HepG2 (cell line): ENCODE data around the gene KIF27. TPM values are rescaled to one million over a fixed set of nuclear protein-coding genes. Genes with fewer than 3 reads are reported as not detected.

ENCODE experiments used
- E2F1 ChIP-seq: sonication (generic); formaldehyde crosslinking; IDR thresholded peaks from 2 replicates; pipeline ENCODE4 v1.5.0; 2020; ENCODE audit warnings: missing genetic modification reagents
- HINFP ChIP-seq: sonication (generic); formaldehyde crosslinking; IDR thresholded peaks from 2 replicates; pipeline ENCODE4 v1.4.0; 2020; ENCODE audit warnings: low read depth, mild to moderate bottlenecking, missing genetic modification reagents
- HNRNPLL ChIP-seq: fragments of 200-400 bp; formaldehyde crosslinking; IDR thresholded peaks from 2 replicates; pipeline ENCODE4 v1.6.1; 2017; ENCODE audit warnings: mild to moderate bottlenecking, low read depth, low read length; ENCODE audit not compliant: poor library complexity, severe bottlenecking
- HOXA3 ChIP-seq: sonication (generic); formaldehyde crosslinking; IDR thresholded peaks from 2 replicates; pipeline ENCODE4 v1.5.0; 2020; ENCODE audit warnings: missing genetic modification reagents
- ISL2 ChIP-seq: sonication (generic); formaldehyde crosslinking; IDR thresholded peaks from 2 replicates; pipeline ENCODE4 v1.5.0; 2020; ENCODE audit warnings: missing genetic modification reagents
- KLF16 ChIP-seq, 2 experiments: sonication (generic) in 1 of 2; formaldehyde crosslinking in 1 of 2; IDR thresholded peaks; 2 replicates each; pipeline versions ENCODE4 v1.6.1 to v1.8.0; 2016 to 2023; ENCODE audit warnings: missing genetic modification reagents in 2 of 2, missing compliant biosample characterization in 1 of 2
- MED13 ChIP-seq: sonication (generic); formaldehyde crosslinking; IDR thresholded peaks from 2 replicates; pipeline ENCODE4 v1.5.0; 2020; ENCODE audit warnings: missing genetic modification reagents
- NR2F6 ChIP-seq, 2 experiments: IDR thresholded peaks; 2 replicates each; pipeline ENCODE4 v1.6.1; 2016; ENCODE audit warnings: antibody characterized with exemption in 1 of 2, mild to moderate bottlenecking in 1 of 2
- PBX3 ChIP-seq: sonication (generic); formaldehyde crosslinking; IDR thresholded peaks from 2 replicates; pipeline ENCODE4 v1.8.1; 2023; ENCODE audit warnings: missing genetic modification reagents, inconsistent platforms, borderline replicate concordance
- RCOR2 ChIP-seq: IDR thresholded peaks from 2 replicates; pipeline ENCODE4 v1.6.1; 2016; ENCODE audit warnings: missing biosample characterization, missing genetic modification reagents
- SATB2 ChIP-seq: sonication (generic); formaldehyde crosslinking; IDR thresholded peaks from 2 replicates; pipeline ENCODE4 v1.5.0; 2020; ENCODE audit warnings: missing genetic modification reagents
- SKI ChIP-seq: fragments of 450-650 bp; IDR thresholded peaks from one replicate; pipeline ENCODE4 v1.6.1; 2018; ENCODE audit warnings: mild to moderate bottlenecking; ENCODE audit not compliant: partially characterized antibody
- SOX13 ChIP-seq, 3 experiments: fragments of 450-650 bp in 1 of 3; sonication (generic) in 1 of 3; formaldehyde crosslinking in 1 of 3; IDR thresholded peaks in 2 of 3; conservative IDR thresholded peaks in 1 of 3; 2 replicates each; pipeline versions ENCODE4 v1.5.0 to v1.6.1; 2016 to 2020; ENCODE audit warnings: antibody characterized with exemption in 1 of 3, mild to moderate bottlenecking in 1 of 3, missing compliant biosample characterization in 1 of 3, missing genetic modification reagents in 1 of 3, moderate library complexity in 1 of 3
- TAF1 ChIP-seq: sonication (generic); formaldehyde crosslinking; IDR thresholded peaks from 2 replicates; pipeline ENCODE4 v1.4.0; 2020; ENCODE audit warnings: missing genetic modification reagents
- TEF ChIP-seq: sonication (generic); formaldehyde crosslinking; IDR thresholded peaks from 2 replicates; pipeline ENCODE4 v1.5.0; 2020; ENCODE audit warnings: missing genetic modification reagents
- ZBTB20 ChIP-seq: sonication (generic); formaldehyde crosslinking; IDR thresholded peaks from 2 replicates; pipeline ENCODE4 v1.8.1; 2023; ENCODE audit warnings: missing genetic modification reagents, low read depth, mild to moderate bottlenecking, borderline replicate concordance
- ZBTB26 ChIP-seq: IDR thresholded peaks from 2 replicates; pipeline ENCODE4 v1.6.1; 2016; ENCODE audit warnings: missing compliant biosample characterization, missing genetic modification reagents, borderline replicate concordance
- ZNF251 ChIP-seq: sonication (generic); formaldehyde crosslinking; IDR thresholded peaks from 2 replicates; pipeline ENCODE4 v1.9.0; 2021; ENCODE audit warnings: mild to moderate bottlenecking, missing genetic modification reagents
- ZNF784 ChIP-seq: sonication (generic); formaldehyde crosslinking; IDR thresholded peaks from 2 replicates; pipeline ENCODE4 v1.5.1; 2020; ENCODE audit warnings: missing genetic modification reagents, mild to moderate bottlenecking, borderline replicate concordance
- polyA plus RNA-seq, 8 experiments: library from polyadenylated mRNA; depleted of rRNA in 3 of 8; stranded (reverse) in 7 of 8; unstranded in 1 of 8; fragments of >200 nt; fragmentation: Illumina TruSeq in 4 of 8; extraction: Trizol in 4 of 8; gene quantifications; 2 replicates each; pipeline versions ENCODE4 v1.2.1 to v1.2.3, GENCODE V29; 2011 to 2016; ENCODE audit warnings: low read depth in 4 of 8, missing spikeins in 1 of 8, mixed read lengths in 1 of 8; ENCODE audit not compliant: insufficient read depth in 1 of 8
- total RNA-seq, 5 experiments: library from RNA; depleted of rRNA; stranded (reverse); fragments of >200 nt; fragmentation: Illumina TruSeq; extraction: Trizol; gene quantifications; 2 replicates each; pipeline ENCODE4 v1.2.3, GENCODE V29; 2016; ENCODE audit warnings: low read depth in 1 of 5

Gene KIF27
- total and polyA plus RNA-seq, 2 of the 13 experiments (the other 11 are each of a cell fraction or from before 2014, with no cell fraction given), result 0.95 to 4.1 TPM

GRCh38 chr9:83956436-83957247 lies 35.4 kb upstream of the KIF27 start (continued):
- peak; percentile 85 for TF ChIP-seq TAF1 (CRISPR knock-in tag)
- peak; percentile 55; the same call in 1 of the 2 replicates for TF ChIP-seq MED13 (CRISPR knock-in tag)
- TF ChIP-seq ZNF784, result peak; percentile 53; the same call in 1 of the 2 replicates
- peak; percentile 85 for TF ChIP-seq HOXA3 (CRISPR knock-in tag)
- peak; percentile 98 for TF ChIP-seq E2F1
- TF ChIP-seq RCOR2 (CRISPR knock-in tag), result peak; percentile 33; the same call in 1 of the 2 replicates
- no peak for TF ChIP-seq HINFP (CRISPR knock-in tag)
- TF ChIP-seq HNRNPLL, result peak; percentile 74
- TF ChIP-seq KLF16 (CRISPR knock-in tag; IDR thresholded peaks at IDR 0.05), result peak in 1 of 2 experiments; percentile 76; a peak in 2 of 4 replicates
- 0 out of 2 replicates have a peak, but pooled peaks have one; percentile 29 for TF ChIP-seq ZBTB20
- peak; percentile 71; the same call in 1 of the 2 replicates for TF ChIP-seq ISL2 (CRISPR knock-in tag)
- TF ChIP-seq TEF, result peak; percentile 79; the same call in 1 of the 2 replicates
- peak; percentile 41; the same call in 1 of the 2 replicates for TF ChIP-seq PBX3 (CRISPR knock-in tag)
- TF ChIP-seq SOX13 (IDR thresholded peaks at IDR 0.05), result no peak
- no peak; a peak in 1 of 4 replicates for TF ChIP-seq SOX13 (CRISPR knock-in tag; conservative IDR thresholded peaks at IDR 0.05 in 1 of 2, IDR thresholded peaks at IDR 0.05 in 1 of 2)
- peak; percentile 54 for TF ChIP-seq SKI
- TF ChIP-seq NR2F6 (IDR thresholded peaks at IDR 0.05), result no peak; the same call in 1 of the 2 replicates
- TF ChIP-seq NR2F6 (CRISPR knock-in tag; IDR thresholded peaks at IDR 0.05), result 0 out of 2 replicates have a peak, but pooled peaks have one; percentile 26
- TF ChIP-seq SATB2 (CRISPR knock-in tag), result 0 out of 2 replicates have a peak, but pooled peaks have one; percentile 81
- peak; percentile 54; the same call in 1 of the 2 replicates for TF ChIP-seq ZNF251 (CRISPR knock-in tag)
- peak; percentile 7; the same call in 1 of the 2 replicates for TF ChIP-seq ZBTB26 (CRISPR knock-in tag)
